H7 (cell line): Measurements from ENCODE around the gene SLC11A1. TPM values are rescaled to one million over a fixed set of nuclear protein-coding genes. Genes with fewer than 3 reads are reported as not detected.

Experiments used
- DNase-seq: peaks from one replicate; pipeline ENCODE4 v3.0.0; 2012
- H3K27me3 ChIP-seq: 2 replicates; pipeline ENCODE4 v1.6.0; 2011; ENCODE audit warnings: mild to moderate bottlenecking, low read length; ENCODE audit not compliant: control insufficient read depth, insufficient read depth
- H3K36me3 ChIP-seq: replicated peaks from 2 replicates; pipeline ENCODE4 v1.5.1; 2011; ENCODE audit warnings: low read length; ENCODE audit not compliant: control insufficient read depth, insufficient read depth
- H3K4me3 ChIP-seq: 2 replicates; pipeline ENCODE4 v1.5.1; 2011; ENCODE audit warnings: low read depth, mild to moderate bottlenecking, control low read depth, low read length, moderate library complexity; ENCODE audit not compliant: insufficient read depth
- total RNA-seq: library from RNA; depleted of rRNA; stranded (reverse); fragments of >200 nt; shearing (Covaris generic); gene quantifications from 2 replicates; pipeline ENCODE4 v1.2.3, GENCODE V29; 2014

Gene SLC11A1
- total RNA-seq, 1 experiment from 2014 or later, result not detected

GRCh38 chr2:218401890-218402289 is 19.8 kb downstream of the SLC11A1 start:
- Histone ChIP-seq H3K36me3 (peaks cover 4% of the 10 kb centered on the region), H3K4me3 (no peak overlapping the region), H3K27me3 (peaks cover 25% of the 10 kb centered on the region)
- peak; percentile 54 for DNase-seq

GRCh38 chr2:218402491-218402901 is 20.4 kb downstream of the SLC11A1 start:
- Histone ChIP-seq H3K36me3 (peaks cover 4% of the 10 kb centered on the region), H3K27me3 (peaks cover 19% of the 10 kb centered on the region)

DNA sequence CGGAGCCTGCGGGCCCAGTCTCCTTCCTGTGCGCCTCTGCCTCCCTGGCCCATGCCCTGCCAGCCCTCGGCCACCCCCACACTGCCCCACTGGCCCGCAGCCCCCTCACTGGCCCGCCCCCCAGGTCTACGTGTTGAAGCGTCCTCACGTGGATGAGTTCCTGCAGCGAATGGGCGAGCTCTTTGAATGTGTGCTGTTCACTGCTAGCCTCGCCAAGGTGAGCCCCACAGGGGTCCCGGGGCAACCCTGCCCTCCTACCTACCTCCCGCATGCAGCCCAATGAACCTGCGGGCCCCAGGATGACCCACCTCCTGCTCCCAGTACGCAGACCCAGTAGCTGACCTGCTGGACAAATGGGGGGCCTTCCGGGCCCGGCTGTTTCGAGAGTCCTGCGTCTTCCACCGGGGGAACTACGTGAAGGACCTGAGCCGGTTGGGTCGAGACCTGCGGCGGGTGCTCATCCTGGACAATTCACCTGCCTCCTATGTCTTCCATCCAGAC is 20.9 kb downstream of the SLC11A1 start:
- H3K36me3 ChIP-seq, result peaks cover 4% of the 10 kb centered on the region
- peak; percentile 38 for DNase-seq
- peaks cover 15% of the 10 kb centered on the region for H3K27me3 ChIP-seq
- no peak overlapping the region for H3K4me3 ChIP-seq

More at GRCh38 chr2:218402491-218402901, 20.4 kb downstream of the SLC11A1 start:
- no peak overlapping the region for H3K4me3 ChIP-seq
- DNase-seq, result peak; percentile 34

DNA sequence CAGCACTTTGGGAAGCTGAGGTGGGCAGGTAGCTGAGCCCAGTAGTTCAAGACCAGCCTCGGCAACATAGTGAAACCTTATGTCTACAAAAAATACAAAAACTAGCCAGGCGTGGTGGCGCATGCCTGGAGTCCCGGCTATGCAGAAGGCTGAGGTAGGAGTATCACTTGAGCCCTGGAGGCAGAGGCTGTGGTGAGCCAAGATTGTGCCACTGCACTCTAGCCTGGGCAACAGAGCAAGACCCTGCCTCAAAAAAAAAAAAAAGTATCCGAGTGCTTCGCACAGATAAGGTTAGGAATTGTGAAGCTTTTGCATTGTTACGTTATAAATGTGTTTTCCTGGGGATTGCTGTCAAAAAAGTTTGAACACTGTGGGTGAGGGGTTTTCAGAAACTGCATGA is 21.7 kb downstream of the SLC11A1 start:
- Histone ChIP-seq H3K27me3 (peaks cover 6% of the 10 kb centered on the region), H3K4me3 (no peak overlapping the region), H3K36me3 (peaks cover 4% of the 10 kb centered on the region)
- DNase-seq, result peak; percentile 9

- peak; percentile 53 for DNase-seq
- Histone ChIP-seq H3K4me3 (no peak overlapping the region), H3K27me3 (no peaks in the 10 kb centered on the region; the same call in 1 of the 2 replicates), H3K36me3 (peaks cover 4% of the 10 kb centered on the region)
Observed at GRCh38 chr2:218404351-218405085, 22.4 kb downstream of the SLC11A1 start.

DNA sequence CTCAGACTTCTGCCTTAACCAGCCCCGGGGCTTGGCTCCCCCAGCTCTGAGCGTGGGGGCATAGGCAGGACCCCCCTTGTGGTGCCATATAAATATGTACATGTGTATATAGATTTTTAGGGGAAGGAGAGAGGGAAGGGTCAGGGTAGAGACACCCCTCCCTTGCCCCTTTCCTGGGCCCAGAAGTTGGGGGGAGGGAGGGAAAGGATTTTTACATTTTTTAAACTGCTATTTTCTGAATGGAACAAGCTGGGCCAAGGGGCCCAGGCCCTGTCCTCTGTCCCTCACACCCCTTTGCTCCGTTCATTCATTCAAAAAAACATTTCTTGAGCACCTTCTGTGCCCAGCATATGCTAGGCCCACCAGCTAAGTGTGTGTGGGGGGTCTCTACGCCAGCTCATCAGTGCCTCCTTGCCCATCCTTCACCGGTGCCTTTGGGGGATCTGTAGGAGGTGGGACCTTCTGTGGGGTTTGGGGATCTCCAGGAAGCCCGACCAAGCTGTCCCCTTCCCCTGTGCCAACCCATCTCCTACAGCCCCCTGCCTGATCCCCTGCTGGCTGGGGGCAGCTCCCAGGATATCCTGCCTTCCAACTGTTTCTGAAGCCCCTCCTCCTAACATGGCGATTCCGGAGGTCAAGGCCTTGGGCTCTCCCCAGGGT is 23.1 kb downstream of the SLC11A1 start:
- Histone ChIP-seq H3K27me3 (no peaks in the 10 kb centered on the region), H3K36me3 (peaks cover 4% of the 10 kb centered on the region), H3K4me3 (peak overlapping the region; percentile 43)
- no peak for DNase-seq

GRCh38 chr2:218405746-218406208 is 23.7 kb downstream of the SLC11A1 start:
- Histone ChIP-seq H3K36me3 (peaks cover 4% of the 10 kb centered on the region), H3K27me3 (no peaks in the 10 kb centered on the region), H3K4me3 (peak overlapping the region; percentile 43)
- DNase-seq, result peak; percentile 70

- Histone ChIP-seq H3K4me3 (peak overlapping the region; percentile 51), H3K36me3 (peaks cover 4% of the 10 kb centered on the region), H3K27me3 (no peaks in the 10 kb centered on the region)
- DNase-seq, result peak; percentile 99
Observed at GRCh38 chr2:218406209-218406948, 24.3 kb downstream of the SLC11A1 start.

- Histone ChIP-seq H3K4me3 (peak overlapping the region; percentile 51), H3K27me3 (no peaks in the 10 kb centered on the region), H3K36me3 (peaks cover 4% of the 10 kb centered on the region)
- peak; percentile 51 for DNase-seq
Observed at GRCh38 chr2:218406949-218407618, 25.0 kb downstream of the SLC11A1 start.

DNA sequence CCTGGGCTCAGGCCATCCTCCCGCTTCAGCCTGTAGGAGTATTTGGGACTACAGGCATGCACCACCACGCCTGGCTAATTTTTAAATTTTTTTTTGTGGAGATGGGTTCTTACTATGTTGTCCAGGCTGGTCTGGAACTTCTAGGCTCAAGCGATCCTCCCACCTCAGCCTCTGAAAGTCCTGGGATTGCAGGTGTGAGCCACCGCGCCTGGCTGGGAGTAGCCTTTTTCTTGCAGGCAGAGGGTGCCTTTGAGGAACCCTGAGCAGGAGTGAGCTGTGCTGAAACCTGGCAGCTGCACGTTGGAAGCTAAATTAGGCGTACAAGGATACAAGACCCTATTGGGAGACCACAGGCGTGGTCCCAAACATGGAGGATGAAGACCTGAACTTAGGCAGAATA is 25.6 kb downstream of the SLC11A1 start:
- H3K27me3 ChIP-seq, result no peaks in the 10 kb centered on the region
- no peak overlapping the region for H3K4me3 ChIP-seq
- peaks cover 4% of the 10 kb centered on the region for H3K36me3 ChIP-seq
- DNase-seq, result no peak

DNA sequence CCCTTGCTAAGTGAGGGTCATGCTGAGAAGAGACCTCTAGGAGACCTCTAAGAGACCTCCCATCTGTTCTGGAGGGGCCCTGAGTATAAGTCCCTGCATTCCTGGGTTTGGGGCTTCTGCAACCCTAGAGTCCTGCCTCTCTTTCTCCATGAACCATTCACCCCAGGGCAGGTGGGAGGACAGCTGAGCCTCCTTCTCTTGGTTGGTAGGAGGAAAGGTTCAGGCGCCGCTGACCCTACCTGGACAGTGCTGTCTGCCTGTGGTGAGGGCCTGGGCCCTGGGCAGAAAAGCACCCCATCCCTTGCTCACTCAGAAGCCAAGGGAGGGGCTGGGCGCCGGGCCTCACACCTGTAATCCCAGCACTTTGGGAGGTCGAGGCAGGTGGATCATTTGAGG is 36.2 kb downstream of the SLC11A1 start:
- Histone ChIP-seq H3K36me3 (no peaks in the 10 kb centered on the region), H3K27me3 (no peaks in the 10 kb centered on the region), H3K4me3 (no peak overlapping the region)
- no peak for DNase-seq

DNA sequence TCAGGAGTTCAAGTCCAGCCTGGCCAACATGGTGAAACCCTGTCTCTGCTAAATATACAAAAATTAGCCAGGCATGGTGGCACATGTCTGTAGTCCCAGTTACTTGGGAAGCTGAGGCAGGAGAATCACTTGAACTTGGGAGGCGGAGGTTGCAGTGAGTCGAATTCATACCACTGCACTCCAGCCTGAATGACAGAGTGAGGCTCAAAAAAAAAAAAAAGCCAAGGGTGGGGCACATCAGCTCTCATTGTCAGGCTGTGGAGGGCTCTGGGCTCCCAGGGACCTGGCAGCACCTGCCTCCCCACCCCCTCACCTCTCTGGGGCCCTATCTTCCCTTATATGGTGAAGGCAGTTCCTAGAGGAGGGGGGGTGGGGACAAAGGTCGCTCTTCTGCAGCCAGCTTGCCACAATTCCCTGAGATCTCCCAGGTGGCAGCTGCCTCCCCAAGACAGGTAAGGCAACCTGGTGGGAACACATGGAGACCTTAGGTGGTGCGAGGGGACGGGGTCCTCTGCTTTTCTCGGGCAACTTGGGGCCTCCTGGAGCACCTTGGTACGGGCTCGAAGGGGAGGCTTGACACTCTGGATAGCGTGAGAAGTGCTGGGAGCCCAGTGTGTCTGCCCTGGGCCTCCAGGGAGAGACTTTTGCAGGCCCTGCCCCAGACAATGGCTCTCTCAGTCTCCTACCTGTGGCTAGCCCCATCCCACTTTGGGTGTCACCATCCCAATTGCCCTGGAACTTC is 36.8 kb downstream of the SLC11A1 start, which contains the start of gene VIL1:
VIL1 (plus strand) TSS at position 407 of the 742 bp plus-strand sequence. CDS start 4,656 bp downstream, outside the sequence.
- H3K27me3 ChIP-seq, result no peaks in the 10 kb centered on the region
- peak; percentile 84 for DNase-seq
- H3K36me3 ChIP-seq, result no peaks in the 10 kb centered on the region
- H3K4me3 ChIP-seq, result no peak within 1 kb of the TSS

- Histone ChIP-seq H3K27me3 (no peaks in the 10 kb centered on the region), H3K36me3 (no peaks in the 10 kb centered on the region), H3K4me3 (no peak overlapping the region)
- peak; percentile 37 for DNase-seq
Observed at GRCh38 chr2:218419630-218420216, 37.6 kb downstream of the SLC11A1 start.
